Ramos (cell line): Measurements from ENCODE around the gene MAP4K1.

Experiments used
- in situ Hi-C: fragments of 300-500 bp; cut with MboI; formaldehyde crosslinking; loops from one replicate; pipeline ENCODE4 v1.14.3; 2022; ENCODE audit warnings: low sequenced_read_pairs; ENCODE audit not compliant: unreplicated experiment

The MAP4K1 gene

DNA sequence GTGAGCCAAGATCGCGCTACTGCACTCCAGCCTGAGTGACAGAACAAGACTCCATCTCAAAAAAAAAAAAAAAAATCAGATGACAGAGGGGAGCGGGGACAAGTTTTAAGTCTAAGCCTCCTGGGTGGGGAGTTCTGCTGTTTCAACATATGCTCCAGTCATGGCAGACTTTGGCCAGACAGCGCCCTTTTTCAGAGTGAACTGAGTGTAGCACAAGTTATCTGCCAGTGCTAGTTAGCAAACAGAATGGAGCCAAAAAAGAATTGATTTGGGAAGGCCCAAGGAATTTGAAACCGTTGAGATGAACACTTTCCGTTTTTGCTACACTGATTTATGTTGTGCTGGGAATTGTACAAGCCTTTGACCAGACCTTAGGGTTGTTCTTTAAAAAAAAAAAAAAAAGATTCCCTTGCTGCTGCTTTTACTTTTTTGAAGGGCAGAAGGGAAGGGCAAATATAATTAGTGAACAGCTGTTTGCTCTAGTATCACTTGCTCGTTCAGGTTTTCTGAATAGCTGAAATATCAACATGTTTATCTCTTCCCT, 35.3 kb upstream of the MAP4K1 start:
- in situ Hi-C loops, result no loop called here

DNA sequence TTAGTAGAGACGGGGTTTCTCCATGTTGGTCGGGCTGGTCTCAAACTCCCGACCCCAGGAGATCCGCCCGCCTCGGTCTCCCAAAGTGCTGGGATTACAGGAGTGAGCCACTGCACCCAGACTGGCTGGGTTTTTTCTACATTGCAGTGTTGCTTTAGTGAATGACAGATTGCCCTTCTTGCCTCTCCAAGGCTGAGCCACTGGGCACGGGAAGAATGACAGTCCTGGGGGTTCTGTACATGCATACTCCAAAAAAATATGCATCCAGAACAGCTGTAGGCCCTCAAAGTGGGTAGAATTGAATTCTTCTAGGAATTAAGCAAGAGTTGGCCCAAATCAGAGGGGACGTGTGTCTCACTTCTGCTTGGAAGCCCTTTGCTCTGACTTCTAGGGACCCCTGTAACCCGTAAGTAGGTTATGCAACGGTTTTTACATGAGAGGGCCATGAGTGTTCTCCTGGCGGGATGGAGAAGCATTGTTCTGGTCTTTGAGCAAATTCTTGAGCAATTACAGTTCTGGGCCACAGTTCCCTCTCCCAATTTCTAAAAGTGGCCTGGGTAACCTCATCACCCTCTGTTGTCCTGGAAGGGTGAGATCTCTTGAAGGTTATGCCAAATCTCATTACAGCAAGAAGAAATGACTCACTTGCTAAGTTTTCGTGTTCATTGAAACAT, 33.3 kb upstream of the MAP4K1 start:
- in situ Hi-C loops, result no loop called here

DNA sequence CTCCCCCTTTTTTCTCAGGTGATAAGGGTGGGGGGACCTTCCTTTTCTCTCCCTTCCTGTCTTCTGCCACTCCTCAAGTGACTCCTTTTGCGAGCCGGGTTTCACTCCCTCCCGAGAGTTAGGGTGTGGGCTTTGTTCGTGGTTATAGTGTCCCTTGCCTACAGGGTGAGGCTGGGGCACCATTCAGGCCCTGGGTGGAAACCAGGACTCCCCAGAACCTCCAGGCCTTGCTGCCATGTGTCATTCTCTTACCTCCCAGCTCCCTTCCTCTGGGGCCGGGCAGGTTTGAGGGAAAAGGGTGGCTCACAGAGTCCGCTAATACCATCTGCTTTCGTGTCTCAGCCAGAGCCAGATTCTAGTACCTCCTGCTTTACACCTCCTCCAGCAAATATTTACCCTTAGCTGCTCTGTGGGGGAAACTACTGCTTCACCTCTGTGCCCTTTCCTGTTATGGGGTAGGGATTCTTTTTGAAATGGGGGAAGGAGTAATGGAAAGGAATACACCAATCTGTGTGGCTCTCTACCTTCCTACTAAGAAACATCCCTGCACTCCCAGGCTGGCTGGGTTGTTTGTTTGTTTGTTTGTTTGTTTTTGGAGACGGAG, 32.5 kb upstream of the MAP4K1 start:
- in situ Hi-C loops, result no loop called here

GRCh38 chr19:38649305-38650171, 31.8 kb upstream of the MAP4K1 start:
- in situ Hi-C loops, result no loop called here

DNA sequence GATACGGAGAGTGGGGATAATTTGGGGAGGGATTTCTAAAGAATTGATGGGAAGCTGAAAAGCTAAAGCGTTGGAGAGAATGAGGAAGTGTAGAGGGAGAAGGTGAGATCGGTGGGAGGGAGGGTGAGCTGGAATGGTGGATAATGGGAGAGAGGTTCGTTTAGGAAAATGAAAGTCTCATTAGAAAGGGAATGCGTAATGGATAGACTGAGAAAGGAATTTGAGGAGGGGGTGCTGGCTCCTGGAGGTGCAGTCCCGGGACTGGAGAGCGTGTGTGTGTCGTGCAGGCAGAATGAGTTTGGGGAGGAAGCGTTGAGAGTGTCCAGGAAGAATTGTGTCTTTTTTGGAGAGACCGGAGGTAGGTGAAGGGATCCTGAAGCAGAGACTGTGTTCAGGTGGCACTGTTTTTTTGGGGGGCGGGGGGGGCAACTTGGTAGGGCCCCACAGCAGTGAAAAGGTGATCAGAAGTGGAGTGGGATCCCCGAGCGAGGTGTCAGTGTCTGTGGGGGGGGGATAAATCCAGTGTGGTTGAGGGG, 31.1 kb upstream of the MAP4K1 start:
- in situ Hi-C loops, result no loop called here

- in situ Hi-C loops, result no loop called here
Measured at GRCh38 chr19:38647966-38648768, 30.4 kb upstream of the MAP4K1 start.

DNA sequence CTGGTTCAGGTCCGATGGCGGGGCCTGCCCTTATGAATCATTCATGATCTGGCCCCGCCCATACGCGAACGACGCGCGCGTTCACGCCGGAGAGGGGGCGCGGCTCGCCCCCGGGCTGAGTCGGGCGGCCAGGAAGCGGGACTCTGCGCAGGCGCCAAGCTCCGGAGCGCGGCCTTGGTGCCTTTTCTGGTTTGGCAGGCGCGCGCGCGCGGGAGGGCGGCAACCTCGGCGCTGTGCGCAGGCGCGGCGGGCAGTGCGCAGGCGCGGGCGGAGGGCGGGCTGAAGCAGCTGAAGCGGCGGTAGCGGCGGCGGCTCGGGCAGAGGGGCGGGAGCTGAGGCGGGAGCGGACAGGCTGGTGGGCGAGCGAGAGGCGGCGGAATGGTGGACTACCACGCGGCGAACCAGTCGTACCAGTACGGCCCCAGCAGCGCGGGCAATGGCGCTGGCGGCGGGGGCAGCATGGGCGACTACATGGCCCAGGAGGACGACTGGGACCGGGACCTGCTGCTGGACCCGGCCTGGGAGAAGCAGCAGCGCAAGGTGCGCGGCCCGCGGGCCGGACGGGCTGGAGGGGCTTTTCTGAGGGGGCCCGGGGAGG, 29.7 kb upstream of the MAP4K1 start, which contains the start of gene ACTN4:
ACTN4 (plus strand) TSS at position 282 of the 598 bp plus-strand sequence; CDS start at position 379, 97 bp downstream.
- in situ Hi-C loops, result no loop called here

DNA sequence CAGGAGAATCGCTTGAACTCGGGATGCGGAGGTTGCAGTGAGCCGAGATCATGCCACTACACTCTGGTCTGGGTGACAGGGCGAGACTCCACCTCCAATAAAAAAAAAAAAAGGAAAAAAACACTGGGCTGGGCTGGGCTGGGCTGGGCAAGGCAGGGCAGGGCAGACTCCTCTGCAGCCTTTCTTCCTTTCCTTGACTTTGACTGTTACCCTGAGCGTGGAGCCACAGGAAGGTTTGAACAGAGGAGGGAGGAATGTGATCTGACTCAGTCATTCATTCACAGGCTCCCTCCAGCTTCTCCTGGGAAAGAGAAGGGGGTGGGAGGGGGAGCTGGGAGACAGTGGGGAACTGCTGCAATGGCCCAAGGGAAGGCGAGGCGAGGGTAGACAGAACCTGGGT, 27.0 kb upstream of the MAP4K1 start:
- in situ Hi-C loops, result no loop called here

DNA sequence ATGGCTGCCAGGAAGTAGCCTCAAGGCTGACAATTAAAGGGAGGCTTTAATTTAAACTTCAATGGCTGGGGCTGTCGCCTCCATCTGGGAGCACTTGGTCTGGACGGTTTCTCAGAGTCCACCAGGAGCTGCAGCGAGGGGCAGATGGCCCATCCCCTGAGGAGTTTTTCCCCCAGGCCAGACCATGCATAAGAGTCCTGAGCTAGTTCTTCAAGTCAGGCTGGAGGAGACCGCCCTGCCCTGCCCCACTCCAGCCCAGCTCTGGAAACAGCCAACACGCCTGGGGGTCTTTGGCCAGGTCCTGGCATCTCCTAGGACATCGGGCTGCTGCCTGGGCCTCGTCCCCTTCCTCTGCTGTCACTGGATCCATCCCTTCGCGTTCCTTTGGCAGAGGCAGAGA, 24.4 kb upstream of the MAP4K1 start:
- in situ Hi-C loops, result no loop called here

- in situ Hi-C loops, result no loop called here
Measured at GRCh38 chr19:38640368-38640767, 22.6 kb upstream of the MAP4K1 start.

GRCh38 chr19:38639679-38640078, 21.9 kb upstream of the MAP4K1 start:
- in situ Hi-C loops, result no loop called here

DNA sequence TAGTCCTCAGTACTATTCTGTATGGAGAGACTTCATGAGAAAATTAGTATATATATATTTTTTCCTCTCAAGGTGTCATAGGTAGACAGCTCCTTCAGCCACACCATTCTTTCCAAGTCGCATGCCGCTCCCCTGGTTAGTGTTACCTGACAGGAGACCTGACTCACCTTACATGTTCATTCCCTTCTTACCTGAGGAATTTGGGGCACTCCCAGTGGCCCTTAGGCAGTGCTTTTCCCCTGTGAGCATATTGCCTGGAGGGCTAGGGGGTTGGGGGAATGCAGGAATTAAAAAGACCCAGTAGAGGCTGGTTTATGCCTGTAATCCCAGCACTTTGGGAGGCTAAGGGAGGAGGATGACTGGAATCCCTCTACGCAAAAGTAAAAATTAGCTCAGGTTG, 20.7 kb upstream of the MAP4K1 start:
- in situ Hi-C loops, result no loop called here

DNA sequence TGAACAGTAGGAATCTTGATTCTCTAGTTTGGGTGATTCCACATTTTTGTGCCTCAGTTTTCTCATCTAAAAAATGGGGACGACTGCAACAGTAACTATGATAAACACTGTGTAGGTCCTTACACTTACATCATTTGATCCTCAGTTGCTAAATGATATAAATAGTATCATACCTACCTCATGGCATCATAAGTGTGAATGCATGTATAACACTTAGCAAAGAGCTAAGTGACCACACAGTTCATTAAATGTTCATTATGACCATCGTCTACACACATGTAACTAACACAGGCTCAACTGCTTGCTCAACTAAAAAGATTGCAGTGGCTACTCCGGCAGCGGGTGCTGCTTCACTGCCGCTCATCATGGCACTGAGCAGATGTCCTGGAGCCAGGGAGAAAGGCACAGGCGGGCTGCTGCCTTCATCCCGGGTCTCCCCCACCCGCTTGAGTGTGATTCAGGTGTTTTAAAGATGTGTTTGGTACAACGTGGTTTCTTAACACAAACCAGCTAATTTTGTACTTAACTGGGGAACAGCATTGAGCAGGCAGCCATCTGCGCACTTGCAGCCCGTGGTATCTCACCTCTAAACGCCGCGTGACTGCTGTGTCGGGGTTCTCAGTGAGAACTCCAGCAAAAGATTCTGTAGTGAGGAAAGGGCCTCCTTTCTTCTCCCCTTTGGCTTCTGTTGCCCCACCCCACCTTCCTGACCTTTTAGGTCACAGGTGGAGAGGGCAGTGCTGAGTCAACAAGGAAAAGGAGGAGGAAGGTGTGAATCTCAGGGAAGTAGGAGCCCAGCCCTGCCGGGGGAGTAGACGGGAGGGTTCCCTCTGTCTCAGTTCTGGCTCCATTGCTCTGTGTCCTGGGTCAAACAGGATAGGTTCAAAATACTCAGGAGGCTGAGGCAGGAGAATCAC, 18.0 kb upstream of the MAP4K1 start:
- in situ Hi-C loops, result no loop called here

DNA sequence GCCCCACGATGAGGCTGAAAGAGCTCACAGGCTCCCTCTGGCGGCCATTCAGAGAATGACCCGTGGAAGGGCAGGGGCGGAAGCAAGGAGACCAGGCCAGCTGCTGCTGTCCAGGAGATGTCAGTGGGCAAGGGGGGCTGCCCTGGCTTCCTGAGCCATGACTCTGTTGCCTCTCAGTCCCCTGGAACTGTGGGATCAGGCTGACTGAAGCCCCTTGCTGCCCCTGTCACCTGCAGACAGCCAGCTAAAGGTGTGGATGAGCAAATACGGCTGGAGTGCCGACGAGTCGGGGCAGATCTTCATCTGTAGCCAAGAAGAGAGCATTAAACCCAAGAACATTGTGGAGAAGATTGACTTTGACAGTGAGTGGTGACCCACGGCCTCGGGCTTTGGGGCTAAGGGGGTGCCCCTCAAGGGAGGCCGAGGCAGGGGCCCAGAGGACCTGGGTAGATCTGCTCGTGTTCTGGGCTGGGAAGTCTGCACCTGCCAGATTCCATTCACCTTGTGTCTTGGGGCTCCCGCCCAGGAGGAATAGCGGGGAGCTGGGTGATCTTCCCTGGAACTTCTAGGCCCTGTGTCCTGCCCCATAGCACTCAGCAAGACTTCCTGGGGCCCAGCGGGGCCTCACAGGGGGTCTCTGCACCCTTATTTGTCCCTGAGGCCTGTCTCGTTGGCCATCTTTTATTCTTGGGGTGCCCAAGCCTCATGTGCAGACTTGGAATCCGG, 17.2 kb upstream of the MAP4K1 start:
- in situ Hi-C loops, result loop anchor here (5.0 kb wide), 1 partner anchor 88 kb away; no protein-coding TSS in a partner anchor

- in situ Hi-C loops, result loop anchor here (5.0 kb wide), 1 partner anchor 85 kb away; no protein-coding TSS in a partner anchor
Measured at GRCh38 chr19:38632476-38633213, 14.9 kb upstream of the MAP4K1 start.

DNA sequence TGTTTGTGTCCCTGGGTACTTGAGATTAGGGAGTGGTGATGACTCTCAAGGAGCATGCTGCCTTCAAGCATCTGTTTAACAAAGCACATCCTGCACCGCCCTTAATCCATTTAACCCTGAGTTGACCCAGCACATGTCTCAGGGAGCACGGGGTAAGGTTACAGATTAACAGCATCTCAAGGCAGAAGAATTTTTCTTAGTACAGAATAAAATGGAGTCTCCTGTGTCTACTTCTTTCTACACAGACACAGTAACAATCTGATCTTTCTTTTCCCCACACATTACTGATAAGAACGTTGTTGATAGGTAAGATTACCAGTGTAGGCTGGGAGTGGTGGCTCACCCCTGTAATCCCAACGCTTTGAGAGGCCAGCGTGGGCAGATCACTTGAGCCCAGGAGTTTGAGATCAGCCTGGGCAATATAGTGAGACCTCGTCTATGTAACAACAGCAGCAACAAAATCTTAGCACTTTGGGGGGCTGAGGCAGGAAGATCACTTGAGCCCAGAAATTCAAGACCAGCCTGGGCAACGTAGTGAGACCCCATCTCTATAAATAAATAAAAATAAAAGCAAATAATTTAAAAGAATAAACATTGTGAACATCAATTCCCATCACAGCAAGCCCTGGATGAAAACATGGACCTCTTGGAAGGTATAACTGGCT, 14.2 kb upstream of the MAP4K1 start:
- in situ Hi-C loops, result loop anchor here (5.0 kb wide), 1 partner anchor 85 kb away; no protein-coding TSS in a partner anchor
